H1 (cell line): ENCODE results near the gene VASN. TPM values are rescaled to one million over a fixed set of nuclear protein-coding genes. Genes with fewer than 3 reads are reported as not detected.

Experiments used
- CTCF ChIA-PET: fragments of 300-600 bp; sonication (Branson Sonifier 250); formaldehyde crosslinking; loops from one replicate; lab custom pipeline; 2021; ENCODE audit not compliant: partially characterized antibody; lab: Charles Lee
- POLR2A ChIA-PET: fragments of 300-600 bp; sonication (Branson Sonifier 250); formaldehyde crosslinking; loops from one replicate; lab custom pipeline; 2021; ENCODE audit warnings: inconsistent platforms; ENCODE audit not compliant: partially characterized antibody; lab: Charles Lee
- DNase-seq, 2 experiments: peaks; one replicate each; pipeline versions ENCODE4 v3.0.0 to v3.0.0-alpha.2; 2010 to 2022; ENCODE audit warnings: low spot score in 2 of 2, low read depth in 1 of 2, mixed read lengths in 1 of 2
- FAIRE-seq: peaks from 2 replicates; lab custom pipeline; 2011; peaks lifted over from hg19 to GRCh38; lab: Jason Lieb, UNC
- H2AFZ ChIP-seq: 2 replicates; pipeline ENCODE4 v1.8.1; 2012; ENCODE audit warnings: low read length, inconsistent platforms
- H2AK5ac ChIP-seq: 2 replicates; pipeline ENCODE4 v1.6.1; 2013; ENCODE audit warnings: low read depth, low read length
- H2BK120ac ChIP-seq: replicated peaks from 2 replicates; pipeline ENCODE3; 2013; ENCODE audit warnings: low read depth, low read length, inconsistent platforms
- H2BK12ac ChIP-seq: 2 replicates; pipeline ENCODE4 v1.6.1; 2013; ENCODE audit warnings: low read depth, low read length
- H2BK15ac ChIP-seq: 2 replicates; pipeline ENCODE4 v1.6.1; 2013; ENCODE audit warnings: low read length
- H2BK20ac ChIP-seq: 2 replicates; pipeline ENCODE4 v1.6.1; 2013; ENCODE audit warnings: low read length
- H2BK5ac ChIP-seq: 2 replicates; pipeline ENCODE4 v1.6.1; 2013; ENCODE audit warnings: low read depth, low read length
- H3K14ac ChIP-seq: 2 replicates; pipeline ENCODE4 v1.6.1; 2013; ENCODE audit warnings: inconsistent platforms; ENCODE audit not compliant: insufficient read length
- H3K18ac ChIP-seq: 2 replicates; pipeline ENCODE4 v1.6.1; 2013; ENCODE audit warnings: low read length; ENCODE audit errors: extremely low read depth
- H3K23ac ChIP-seq: 2 replicates; pipeline ENCODE4 v1.6.1; 2013; ENCODE audit warnings: inconsistent platforms; ENCODE audit not compliant: insufficient read length
- H3K23me2 ChIP-seq: 2 replicates; pipeline ENCODE4 v1.6.1; 2013; ENCODE audit warnings: low read depth, low read length
- H3K27ac ChIP-seq: 2 replicates; pipeline ENCODE4 v1.6.1; 2011; ENCODE audit warnings: low read depth, low read length, inconsistent platforms
- H3K27me3 ChIP-seq, 4 experiments: replicated peaks in 1 of 4; 1 replicate in 1 of 4; 2 replicates in 3 of 4; pipeline versions ENCODE4 v1.6.1 to v1.8.1; 2011 to 2013; ENCODE audit warnings: low read length in 3 of 4, mild to moderate bottlenecking in 3 of 4, inconsistent platforms in 2 of 4, mixed read lengths in 2 of 4, moderate library complexity in 1 of 4; ENCODE audit not compliant: control insufficient read depth in 3 of 4, insufficient read depth in 3 of 4; ENCODE audit errors: extremely low read depth in 1 of 4
- H3K36me3 ChIP-seq, 4 experiments: 2 replicates each; pipeline versions ENCODE4 v1.6.1 to v1.8.1; 2011 to 2013; ENCODE audit warnings: mild to moderate bottlenecking in 4 of 4, low read length in 3 of 4, moderate library complexity in 2 of 4, control low read depth in 1 of 4, inconsistent platforms in 1 of 4; ENCODE audit not compliant: insufficient read depth in 4 of 4, control insufficient read depth in 2 of 4
- H3K4ac ChIP-seq: replicated peaks from 2 replicates; pipeline ENCODE3; 2013; ENCODE audit warnings: low read length, low read depth, mixed read lengths, inconsistent platforms; ENCODE audit not compliant: insufficient read length
- H3K4me1 ChIP-seq, 4 experiments: replicated peaks in 1 of 4; 1 replicate in 1 of 4; 2 replicates in 3 of 4; pipeline versions ENCODE4 v1.6.1 to v1.8.1; 2011 to 2013; ENCODE audit warnings: low read length in 3 of 4, inconsistent platforms in 2 of 4, mixed read lengths in 1 of 4; ENCODE audit not compliant: insufficient read depth in 4 of 4, control insufficient read depth in 3 of 4
- H3K4me2 ChIP-seq, 2 experiments: 2 replicates each; pipeline versions ENCODE4 v1.6.1 to v1.8.1; 2011 to 2013; ENCODE audit warnings: low read depth in 2 of 2, low read length in 2 of 2, control low read depth in 1 of 2, inconsistent platforms in 1 of 2, mild to moderate bottlenecking in 1 of 2; ENCODE audit not compliant: insufficient read depth in 1 of 2
- H3K4me3 ChIP-seq, 4 experiments: fragments of 200-600, 300-600 bp in 1 of 4; sonication (generic), shearing (Covaris generic), sonication (Bioruptor Twin) in 1 of 4; 2 replicates each; pipeline versions ENCODE4 v1.5.1 to v1.8.1; 2011 to 2016; ENCODE audit warnings: low read length in 4 of 4, low read depth in 3 of 4, control low read depth in 2 of 4, inconsistent platforms in 2 of 4, mild to moderate bottlenecking in 2 of 4, mixed read lengths in 1 of 4, moderate library complexity in 1 of 4; ENCODE audit not compliant: insufficient read depth in 2 of 4; ENCODE audit errors: extremely low read depth in 1 of 4
- H3K56ac ChIP-seq: replicated peaks from 2 replicates; pipeline ENCODE3; 2013; ENCODE audit warnings: low read depth, mild to moderate bottlenecking, mixed read lengths, low read length, inconsistent platforms; ENCODE audit not compliant: insufficient read length
- H3K79me1 ChIP-seq: 2 replicates; pipeline ENCODE4 v1.6.1; 2013; ENCODE audit warnings: low read depth, low read length, control low read depth
- H3K79me2 ChIP-seq, 2 experiments: 2 replicates each; pipeline versions ENCODE4 v1.6.1 to v1.8.1; 2012 to 2013; ENCODE audit warnings: low read length in 2 of 2, mild to moderate bottlenecking in 2 of 2, inconsistent platforms in 1 of 2; ENCODE audit not compliant: insufficient read depth in 2 of 2, control insufficient read depth in 1 of 2
- H3K9ac ChIP-seq, 4 experiments: replicated peaks in 1 of 4; 1 replicate in 1 of 4; 2 replicates in 3 of 4; pipeline versions ENCODE4 v1.6.1 to v1.8.1; 2011 to 2013; ENCODE audit warnings: low read depth in 3 of 4, low read length in 3 of 4, control low read depth in 2 of 4, mild to moderate bottlenecking in 2 of 4, moderate library complexity in 2 of 4, inconsistent platforms in 1 of 4; ENCODE audit errors: extremely low read depth in 1 of 4
- H3K9me3 ChIP-seq, 2 experiments: 2 replicates each; pipeline versions ENCODE4 v1.6.1 to v1.8.1; 2012 to 2013; ENCODE audit warnings: mild to moderate bottlenecking in 2 of 2, moderate library complexity in 2 of 2, control low read depth in 1 of 2, inconsistent platforms in 1 of 2, low read depth in 1 of 2, low read length in 1 of 2, mixed read lengths in 1 of 2; ENCODE audit not compliant: insufficient read depth in 2 of 2
- H4K20me1 ChIP-seq, 2 experiments: replicated peaks in 1 of 2; 2 replicates each; pipeline versions ENCODE3 to v1.8.1; 2011 to 2013; ENCODE audit warnings: inconsistent platforms in 2 of 2, low read length in 2 of 2, mild to moderate bottlenecking in 1 of 2; ENCODE audit not compliant: insufficient read depth in 2 of 2, control insufficient read depth in 1 of 2
- H4K5ac ChIP-seq: 2 replicates; pipeline ENCODE4 v1.6.1; 2013; ENCODE audit warnings: low read length, low read depth, mixed read lengths, inconsistent platforms; ENCODE audit not compliant: insufficient read length
- H4K8ac ChIP-seq: 2 replicates; pipeline ENCODE4 v1.8.0; 2013; ENCODE audit warnings: mild to moderate bottlenecking, moderate library complexity, low read length, inconsistent platforms; ENCODE audit not compliant: insufficient read depth; ENCODE audit errors: extremely low read depth
- H4K91ac ChIP-seq: replicated peaks from 2 replicates; pipeline ENCODE3; 2013; ENCODE audit warnings: low read length, mixed read lengths, inconsistent platforms; ENCODE audit not compliant: insufficient read length
- ASH2L ChIP-seq: fragments of 200-600, 300-600 bp; sonication (generic); IDR thresholded peaks from one replicate; pipeline ENCODE4 v1.7.1; 2017; ENCODE audit warnings: low read length
- ATF2 ChIP-seq: IDR thresholded peaks from 2 replicates; pipeline ENCODE4 v1.6.1; 2012; ENCODE audit warnings: low read length, inconsistent platforms
- BRCA1 ChIP-seq: IDR thresholded peaks from 2 replicates; pipeline ENCODE4 v1.6.1; 2012; ENCODE audit warnings: low read depth, low read length, improper control_type of control experiment
- CEBPB ChIP-seq: IDR thresholded peaks from 2 replicates; pipeline ENCODE4 v1.6.1; 2012; ENCODE audit warnings: low read depth, low read length
- EP300 ChIP-seq, 2 experiments: IDR thresholded peaks; 1 replicate in 1 of 2; 2 replicates in 1 of 2; pipeline ENCODE4 v1.6.1; 2011 to 2012; ENCODE audit warnings: low read depth in 2 of 2, low read length in 2 of 2, mild to moderate bottlenecking in 2 of 2, borderline replicate concordance in 1 of 2, inconsistent platforms in 1 of 2, moderate library complexity in 1 of 2
- GABPA ChIP-seq: IDR thresholded peaks from 2 replicates; pipeline ENCODE4 v1.6.1; 2011; ENCODE audit warnings: mild to moderate bottlenecking, low read length, moderate library complexity, borderline replicate concordance; ENCODE audit not compliant: insufficient read depth
- JUN ChIP-seq: IDR thresholded peaks from 2 replicates; pipeline ENCODE4 v1.6.1; 2011; ENCODE audit warnings: low read depth, mild to moderate bottlenecking, improper control_type of control experiment, low read length
- KDM4A ChIP-seq: IDR thresholded peaks from one replicate; pipeline ENCODE4 v1.7.1; 2012; ENCODE audit warnings: low read depth, mild to moderate bottlenecking, moderate library complexity, low read length, inconsistent platforms; ENCODE audit not compliant: severe bottlenecking
- RXRA ChIP-seq: IDR thresholded peaks from 2 replicates; pipeline ENCODE4 v1.6.1; 2011; ENCODE audit warnings: low read depth, mild to moderate bottlenecking, low read length, moderate library complexity; ENCODE audit not compliant: insufficient read depth
- WGBS, 2 experiments: shearing (Covaris generic) in 1 of 2; methylation state at CpG; one replicate each; pipeline versions ENCODE4 v1.1.6 to v1.1.7; 2013 to 2015; ENCODE audit warnings: low lambda C conversion rate in 2 of 2, mixed read lengths in 2 of 2, inconsistent platforms in 1 of 2, low coverage in 1 of 2, missing lambda C conversion rate in 1 of 2; ENCODE audit not compliant: insufficient replicate concordance in 2 of 2, insufficient coverage in 1 of 2, insufficient read length in 1 of 2; ENCODE audit errors: extremely low coverage in 1 of 2, missing lambda C conversion rate in 1 of 2; 5-methylcytosine and 5-hydroxymethylcytosine counted together
- polyA plus RNA-seq, 7 experiments: library from polyadenylated mRNA; depleted of rRNA in 3 of 7; stranded (reverse) in 5 of 7; unstranded in 2 of 7; fragments of >200 nt in 5 of 7; fragments of 200-250 nt in 2 of 7; gene quantifications; 1 replicate in 5 of 7; 2 replicates in 1 of 7; 4 replicates in 1 of 7; pipeline versions ENCODE4 v1.2.1 to v1.2.3, GENCODE V29; 2011 to 2013; ENCODE audit warnings: missing spikeins in 2 of 7, mixed read lengths in 2 of 7
- total RNA-seq: library from RNA; stranded (reverse); fragmentation: NEBNext Ultra II Directional; extraction: Animal tissue kit (Norgen Biotek cat#: 25700); gene quantifications from 2 replicates; pipeline ENCODE4 v1.2.1, GENCODE V29; 2021
- TF ChIP-seq, protein P1 (sequence below): IDR thresholded peaks from 2 replicates; pipeline ENCODE4 v1.6.1; 2011; ENCODE audit warnings: low read length, improper control_type of control experiment

Gene VASN
- total and polyA plus RNA-seq, 2 of the 8 experiments (the other 6 are each of a cell fraction or from before 2014, with no cell fraction given) = 9.6 to 11.3 TPM

DNA sequence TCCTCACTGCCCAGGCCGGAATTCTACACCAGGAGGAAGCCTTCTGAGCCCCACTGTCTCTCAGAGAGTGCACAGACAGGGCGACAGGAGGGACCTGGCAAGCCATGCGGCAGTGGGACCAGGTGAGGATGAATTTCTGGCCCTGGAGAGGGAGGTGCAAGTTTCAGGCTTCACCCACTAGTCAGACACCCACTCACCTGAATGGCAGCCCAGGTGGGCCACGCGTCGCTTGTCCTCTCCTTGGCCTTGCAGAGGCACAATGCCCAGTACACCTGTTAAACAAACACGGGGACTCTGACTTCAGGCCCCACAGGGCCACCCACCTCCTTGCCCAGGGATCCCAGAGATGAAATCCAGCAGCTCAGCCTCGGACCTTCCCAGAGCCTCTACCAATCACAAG lies 40.5 kb downstream of the VASN start:
- Histone ChIP-seq H2AFZ (no peak overlapping the region), H3K9ac (no peak overlapping the region), H3K27me3 (no peaks in the 10 kb centered on the region), H3K23me2 (peaks cover 9% of the 10 kb centered on the region; the same call in 1 of the 2 replicates), H3K79me1 (0 out of 2 replicates have a peak, but pooled peaks cover 3% of the 10 kb centered on the region), H3K18ac (no peak overlapping the region), H3K4ac (no peak overlapping the region), H4K20me1 (peaks cover 0 to 12% of the 10 kb centered on the region in 2 experiments), H4K5ac (no peak overlapping the region), H3K9me3 (no peaks in the 10 kb centered on the region), H4K8ac (no peak overlapping the region; the same call in 1 of the 2 replicates), H3K36me3 (no peaks in the 10 kb centered on the region; a peak in 1 of 8 replicates), H3K4me1 (peaks cover 2 to 11% (median 4%) of the 10 kb centered on the region in 4 experiments; a peak in 6 of 7 replicates), H2AK5ac (no peak overlapping the region), H2BK120ac (no peak overlapping the region), H2BK5ac (no peak overlapping the region), H3K79me2 (no peaks in the 10 kb centered on the region), H3K4me3 (no peak overlapping the region), H2BK12ac (no peak overlapping the region), H3K56ac (no peak overlapping the region), H3K23ac (no peak overlapping the region), H3K14ac (no peak overlapping the region), H3K4me2 (no peak overlapping the region), H2BK15ac (no peak overlapping the region), H4K91ac (no peak overlapping the region), H3K27ac (no peak overlapping the region), H2BK20ac (no peak overlapping the region)
- ChIA-PET CTCF (interaction anchor here (0.8 to 17.2 kb wide), 7 partner anchors 9 to 158 kb away, joined by 3 to 659 read pairs (median 4); no protein-coding TSS in a partner anchor), POLR2A (interaction anchor here (1.1 kb wide), 2 partner anchors 8 to 11 kb away, joined by 3 read pairs; no protein-coding TSS in a partner anchor)
- WGBS, 2 experiments = 94% methylated on average over 8 of the region's 8 CpGs; no CpG with 5 or more reads in 1 of the 2 experiments
- FAIRE-seq (no peak), DNase-seq (no peak)
- TF ChIP-seq ATF2 (no peak), GABPA (no peak), EP300 (IDR thresholded peaks at IDR 0.05; ENCODE audit: borderline replicate concordance in 1 of 2, low read depth in 2 of 2, low read length in 2 of 2) (no peak), CEBPB (no peak), BRCA1 (no peak), JUN (no peak), KDM4A (no peak), RXRA (no peak), ASH2L (no peak)
- TF ChIP-seq, protein P1, sequence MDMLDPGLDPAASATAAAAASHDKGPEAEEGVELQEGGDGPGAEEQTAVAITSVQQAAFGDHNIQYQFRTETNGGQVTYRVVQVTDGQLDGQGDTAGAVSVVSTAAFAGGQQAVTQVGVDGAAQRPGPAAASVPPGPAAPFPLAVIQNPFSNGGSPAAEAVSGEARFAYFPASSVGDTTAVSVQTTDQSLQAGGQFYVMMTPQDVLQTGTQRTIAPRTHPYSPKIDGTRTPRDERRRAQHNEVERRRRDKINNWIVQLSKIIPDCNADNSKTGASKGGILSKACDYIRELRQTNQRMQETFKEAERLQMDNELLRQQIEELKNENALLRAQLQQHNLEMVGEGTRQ = no peak
